WTC11 (cell line): Measurements from ENCODE around the gene FRAT2. TPM values are rescaled to one million over a fixed set of nuclear protein-coding genes. Genes with fewer than 3 reads are reported as not detected.

Experiments used
- ATAC-seq: fragments of 200-7000 bp; cut with Tn5 transposase; 2 replicates; pipeline ENCODE4 v1.10.0; 2021; ENCODE audit warnings: mild to moderate bottlenecking, moderate library complexity
- CTCF ChIA-PET: fragments of 300-600 bp; sonication (Branson Sonifier 250); formaldehyde crosslinking; loops from one replicate; lab custom pipeline; 2021; ENCODE audit warnings: antibody characterized with exemption; lab: Charles Lee
- POLR2A ChIA-PET: fragments of 350-600 bp; sonication (Branson Sonifier 250); formaldehyde crosslinking; loops from one replicate; lab custom pipeline; 2021; ENCODE audit warnings: antibody characterized with exemption; lab: Charles Lee
- DNase-seq: peaks from one replicate; pipeline ENCODE4 v3.0.0; 2021; ENCODE audit warnings: low spot score
- H3K27ac Mint-ChIP-seq: 2 replicates; pipeline ENCODE4 v1.8.0; 2021; ENCODE audit warnings: mixed read lengths
- H3K27me3 Mint-ChIP-seq: 2 replicates; pipeline ENCODE4 v1.8.0; 2021; ENCODE audit warnings: low read depth, mild to moderate bottlenecking, moderate library complexity, mixed read lengths
- H3K36me3 Mint-ChIP-seq: 2 replicates; pipeline ENCODE4 v1.8.0; 2021; ENCODE audit warnings: mixed read lengths
- H3K4me1 Mint-ChIP-seq: 2 replicates; pipeline ENCODE4 v1.8.0; 2022; ENCODE audit warnings: mixed read lengths
- H3K4me3 Mint-ChIP-seq: 2 replicates; pipeline ENCODE4 v1.8.0; 2021; ENCODE audit warnings: mild to moderate bottlenecking, moderate library complexity, mixed read lengths
- H3K9me3 Mint-ChIP-seq: 2 replicates; pipeline ENCODE4 v1.8.0; 2021; ENCODE audit warnings: mixed read lengths
- ATF1 ChIP-seq: sonication (generic); formaldehyde crosslinking; IDR thresholded peaks from 2 replicates; pipeline ENCODE4 v1.8.1; 2023; ENCODE audit warnings: mild to moderate bottlenecking, moderate library complexity, missing genetic modification reagents
- EMX1 ChIP-seq: fragments of 250-450 bp; sonication (Bioruptor Pico); IDR thresholded peaks from 2 replicates; pipeline ENCODE4 v1.8.0; 2021; ENCODE audit warnings: mild to moderate bottlenecking
- FOXK1 ChIP-seq: sonication (generic); formaldehyde crosslinking; IDR thresholded peaks from 2 replicates; pipeline ENCODE4 v1.8.0; 2022; ENCODE audit warnings: mild to moderate bottlenecking, moderate library complexity, missing genetic modification reagents
- KAT7 ChIP-seq: sonication (generic); formaldehyde crosslinking; IDR thresholded peaks from 2 replicates; pipeline ENCODE4 v1.8.1; 2023; ENCODE audit warnings: missing genetic modification reagents, mild to moderate bottlenecking, borderline replicate concordance
- SMAD3 ChIP-seq: sonication (generic); formaldehyde crosslinking; IDR thresholded peaks from 2 replicates; pipeline ENCODE4 v1.8.0; 2022; ENCODE audit warnings: missing genetic modification reagents, mild to moderate bottlenecking, borderline replicate concordance
- SMAD4 ChIP-seq: sonication (generic); formaldehyde crosslinking; IDR thresholded peaks from 2 replicates; pipeline ENCODE4 v1.8.0; 2022; ENCODE audit warnings: mild to moderate bottlenecking, missing genetic modification reagents
- SOX15 ChIP-seq: fragments of 250-450 bp; sonication (Bioruptor Pico); IDR thresholded peaks from 2 replicates; pipeline ENCODE4 v1.9.0; 2021; ENCODE audit warnings: mild to moderate bottlenecking
- TEAD1 ChIP-seq: sonication (generic); formaldehyde crosslinking; IDR thresholded peaks from 2 replicates; pipeline ENCODE4 v1.8.0; 2022; ENCODE audit warnings: mild to moderate bottlenecking, missing genetic modification reagents
- TEAD4 ChIP-seq: sonication (generic); formaldehyde crosslinking; IDR thresholded peaks from 2 replicates; pipeline ENCODE4 v1.8.0; 2022; ENCODE audit warnings: mild to moderate bottlenecking, missing genetic modification reagents
- ZBTB21 ChIP-seq: sonication (generic); formaldehyde crosslinking; IDR thresholded peaks from 2 replicates; pipeline ENCODE4 v1.8.1; 2023; ENCODE audit warnings: mild to moderate bottlenecking, missing genetic modification reagents, borderline replicate concordance
- ZNF232 ChIP-seq: sonication (generic); formaldehyde crosslinking; IDR thresholded peaks from 2 replicates; pipeline ENCODE4 v1.8.0; 2022; ENCODE audit warnings: mild to moderate bottlenecking, missing genetic modification reagents
- total RNA-seq: library from RNA; stranded (reverse); gene quantifications from 3 replicates; pipeline ENCODE4 v1.2.3, GENCODE V29; 2021
- TF ChIP-seq, protein P1 (sequence below): sonication (generic); formaldehyde crosslinking; IDR thresholded peaks from 2 replicates; pipeline ENCODE4 v1.8.1; 2022; ENCODE audit warnings: missing genetic modification reagents, borderline replicate concordance
- TF ChIP-seq, protein P2 (sequence below): fragments of 250-450 bp; sonication (Bioruptor Pico); conservative IDR thresholded peaks from 2 replicates; pipeline ENCODE4 v1.9.0; 2021; ENCODE audit warnings: mild to moderate bottlenecking
- TF ChIP-seq, protein P3 (sequence below): sonication (generic); formaldehyde crosslinking; IDR thresholded peaks from 2 replicates; pipeline ENCODE4 v1.8.1; 2022; ENCODE audit warnings: low read depth, mild to moderate bottlenecking, moderate library complexity, missing genetic modification reagents, borderline replicate concordance

FRAT2 gene
- total RNA-seq, 1 experiment from 2014 or later = 48.2 TPM

- TF ChIP-seq, protein P1, sequence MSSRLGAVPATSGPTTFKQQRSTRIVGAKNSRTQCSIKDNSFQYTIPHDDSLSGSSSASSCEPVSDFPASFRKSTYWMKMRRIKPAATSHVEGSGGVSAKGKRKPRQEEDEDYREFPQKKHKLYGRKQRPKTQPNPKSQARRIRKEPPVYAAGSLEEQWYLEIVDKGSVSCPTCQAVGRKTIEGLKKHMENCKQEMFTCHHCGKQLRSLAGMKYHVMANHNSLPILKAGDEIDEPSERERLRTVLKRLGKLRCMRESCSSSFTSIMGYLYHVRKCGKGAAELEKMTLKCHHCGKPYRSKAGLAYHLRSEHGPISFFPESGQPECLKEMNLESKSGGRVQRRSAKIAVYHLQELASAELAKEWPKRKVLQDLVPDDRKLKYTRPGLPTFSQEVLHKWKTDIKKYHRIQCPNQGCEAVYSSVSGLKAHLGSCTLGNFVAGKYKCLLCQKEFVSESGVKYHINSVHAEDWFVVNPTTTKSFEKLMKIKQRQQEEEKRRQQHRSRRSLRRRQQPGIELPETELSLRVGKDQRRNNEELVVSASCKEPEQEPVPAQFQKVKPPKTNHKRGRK = no peak
- no peak for TF ChIP-seq SMAD3
- no peak for TF ChIP-seq FOXK1 (CRISPR knock-in tag)
- no peak for TF ChIP-seq ZBTB21 (CRISPR knock-in tag)
Observed at GRCh38 chr10:97356918-97357317, 22.4 kb upstream of the FRAT2 start (continued).

GRCh38 chr10:97356318-97356914 lies 21.9 kb upstream of the FRAT2 start:
- POLR2A ChIA-PET = interaction anchor here (0.6 kb wide), 2 partner anchors 32 to 64 kb away, joined by 3 to 6 read pairs; no protein-coding TSS in a partner anchor
- no peak for TF ChIP-seq TEAD1 (CRISPR knock-in tag)
- TF ChIP-seq, all 79 proteins: peak for 0
- Mint-ChIP-seq H3K36me3 (peaks cover 35% of the 10 kb centered on the region), H3K4me1 (peaks cover 5% of the 10 kb centered on the region), H3K27ac (peak overlapping the region; percentile 95; the same call in 1 of the 2 replicates), H3K9me3 (no peaks in the 10 kb centered on the region), H3K4me3 (no peak overlapping the region), H3K27me3 (no peaks in the 10 kb centered on the region)
- CTCF ChIA-PET = interaction anchor here (1.0 to 1.9 kb wide), 9 partner anchors 16 to 284 kb away, joined by 3 to 13 read pairs (median 4); partner anchors contain the start of genes ARHGAP19 and FRAT1
- ATAC-seq (no peak), DNase-seq (no peak)

DNA sequence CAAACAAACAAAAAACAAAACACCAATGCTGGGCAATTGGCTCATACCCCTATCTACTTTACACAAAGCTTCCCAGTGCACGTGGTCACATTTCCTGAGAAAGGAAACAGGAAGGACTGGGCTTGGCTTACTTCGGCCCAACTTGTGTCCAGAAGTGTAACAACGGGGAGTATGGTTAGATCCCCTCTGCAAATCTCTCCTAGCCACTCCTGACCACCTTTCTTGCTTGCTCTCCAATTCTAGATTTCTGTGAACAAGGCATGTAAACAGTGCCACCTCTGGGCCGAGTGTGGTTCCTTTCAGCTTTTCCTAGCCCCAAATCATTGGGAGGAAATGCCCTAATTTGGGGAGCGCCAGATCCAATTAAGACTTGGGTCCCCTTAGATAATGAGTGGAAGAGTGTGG lies 21.0 kb upstream of the FRAT2 start:
- no peak for TF ChIP-seq ATF1
- TF ChIP-seq, protein P2, sequence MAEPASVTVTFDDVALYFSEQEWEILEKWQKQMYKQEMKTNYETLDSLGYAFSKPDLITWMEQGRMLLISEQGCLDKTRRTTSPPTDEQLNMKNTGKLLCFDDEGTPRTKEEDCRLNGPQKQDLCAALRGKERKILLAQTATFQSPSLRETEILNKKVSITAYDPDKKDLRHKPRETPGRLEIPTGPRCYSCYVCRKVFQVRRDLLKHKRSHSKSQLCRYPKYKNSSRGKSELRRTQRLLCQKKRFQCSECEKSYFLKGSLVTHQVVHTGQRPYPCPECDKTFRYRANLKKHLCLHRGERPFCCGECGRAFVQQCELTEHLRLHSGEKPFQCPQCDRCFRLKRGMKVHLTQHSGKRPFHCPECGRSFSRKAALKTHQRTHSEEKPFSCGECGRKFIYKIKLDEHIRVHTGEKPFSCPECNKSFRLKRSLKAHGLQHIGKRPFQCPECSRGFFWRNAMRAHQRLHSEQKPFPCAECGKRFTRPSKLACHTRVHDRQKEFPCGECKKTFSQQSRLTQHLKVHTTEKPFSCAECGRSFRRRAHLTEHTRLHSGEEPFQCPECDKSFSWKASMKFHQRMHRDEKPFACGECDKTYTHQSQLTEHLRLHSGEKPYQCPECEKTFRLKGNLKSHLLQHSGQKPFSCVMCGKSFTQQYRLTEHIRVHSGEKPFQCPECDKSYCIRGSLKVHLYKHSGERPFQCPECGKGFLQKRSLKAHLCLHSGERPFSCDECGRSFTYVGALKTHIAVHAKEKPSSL (CRISPR knock-in tag) = no peak
- TF ChIP-seq, protein P3, sequence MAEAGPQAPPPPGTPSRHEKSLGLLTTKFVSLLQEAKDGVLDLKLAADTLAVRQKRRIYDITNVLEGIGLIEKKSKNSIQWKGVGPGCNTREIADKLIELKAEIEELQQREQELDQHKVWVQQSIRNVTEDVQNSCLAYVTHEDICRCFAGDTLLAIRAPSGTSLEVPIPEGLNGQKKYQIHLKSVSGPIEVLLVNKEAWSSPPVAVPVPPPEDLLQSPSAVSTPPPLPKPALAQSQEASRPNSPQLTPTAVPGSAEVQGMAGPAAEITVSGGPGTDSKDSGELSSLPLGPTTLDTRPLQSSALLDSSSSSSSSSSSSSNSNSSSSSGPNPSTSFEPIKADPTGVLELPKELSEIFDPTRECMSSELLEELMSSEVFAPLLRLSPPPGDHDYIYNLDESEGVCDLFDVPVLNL (CRISPR knock-in tag) = no peak
- TF ChIP-seq SMAD4 (CRISPR knock-in tag) = no peak
- 0 out of 2 replicates have a peak, but pooled peaks have one; percentile 15 for TF ChIP-seq ZNF232 (CRISPR knock-in tag)
- Mint-ChIP-seq H3K4me3 (no peak overlapping the region), H3K27ac (peak overlapping the region; percentile 95), H3K27me3 (no peaks in the 10 kb centered on the region), H3K9me3 (no peaks in the 10 kb centered on the region), H3K36me3 (peaks cover 31% of the 10 kb centered on the region), H3K4me1 (peaks cover 5% of the 10 kb centered on the region)
- POLR2A ChIA-PET = interaction anchor here (0.6 kb wide), 1 partner anchor 64 kb away, joined by 3 read pairs; no protein-coding TSS in a partner anchor
- ATAC-seq (peak; percentile 80), DNase-seq (peak; percentile 46)
- CTCF ChIA-PET = interaction anchor here (1.0 to 1.9 kb wide), 10 partner anchors 15 to 283 kb away, joined by 3 to 13 read pairs (median 4); partner anchors contain the start of genes ARHGAP19 and FRAT1

DNA sequence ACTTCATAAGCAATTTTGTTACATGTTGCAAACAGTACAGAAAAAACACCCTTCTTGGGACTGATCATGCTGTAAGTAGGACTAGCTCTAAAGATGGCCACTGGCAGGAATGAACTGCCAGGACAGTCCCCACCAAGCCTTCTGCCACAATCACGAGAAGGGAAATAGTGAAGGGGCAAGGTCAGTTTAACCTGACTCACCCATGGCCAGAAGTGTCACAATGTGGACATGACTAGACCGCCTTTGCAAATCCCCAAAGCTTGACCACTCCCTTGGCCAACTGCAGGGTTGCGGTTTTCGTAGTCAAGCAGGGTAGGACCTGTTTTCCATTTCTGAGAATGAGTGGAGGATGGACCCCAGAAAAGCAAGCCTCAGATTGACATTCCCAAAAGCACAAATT lies 19.4 kb upstream of the FRAT2 start:
- H3K4me1 Mint-ChIP-seq = peaks cover 5% of the 10 kb centered on the region
- ATAC-seq (no peak), DNase-seq (no peak)
- ChIA-PET POLR2A (no interaction called here), CTCF (interaction anchor here (1.2 kb wide), 1 partner anchor 22 kb away, joined by 3 read pairs; no protein-coding TSS in a partner anchor)
- H3K4me3 Mint-ChIP-seq = no peak overlapping the region
- no peak for TF ChIP-seq SOX15 (CRISPR knock-in tag)
- TF ChIP-seq ZNF232 (CRISPR knock-in tag) = no peak
- TF ChIP-seq TEAD4 = no peak
- TF ChIP-seq FOXK1 (CRISPR knock-in tag) = no peak
- no peak for TF ChIP-seq KAT7
- no peak for TF ChIP-seq EMX1
- no peaks in the 10 kb centered on the region for H3K27me3 Mint-ChIP-seq
- no peaks in the 10 kb centered on the region for H3K9me3 Mint-ChIP-seq
- H3K27ac Mint-ChIP-seq = 0 out of 2 replicates have a peak overlapping the region, but pooled peaks have one; percentile 72
- H3K36me3 Mint-ChIP-seq = peaks cover 21% of the 10 kb centered on the region
